Psoas muscle (tissue), 8 donors: ENCODE measurements around the gene SALL3. TPM values are rescaled to one million over a fixed set of nuclear protein-coding genes. Genes with fewer than 3 reads are reported as not detected.

Experiments used
- ATAC-seq, 4 donors: fragments of 200-7000 bp; cut with Tn5 transposase; one replicate each; pipeline ENCODE4 v1.9.1; 2020; ENCODE audit warnings: moderate library complexity in 3 of 4, mild to moderate bottlenecking in 2 of 4
- DNase-seq, 2 donors: peaks; one replicate each; pipeline ENCODE4 v3.0.0-alpha.2; 2020
- H3K27ac ChIP-seq: fragments of 200-600 bp; one replicate; pipeline ENCODE4 v1.8.0; 2022
- H3K27me3 ChIP-seq, 3 donors: fragments of 200-600 bp in 1 of 3; one replicate each; pipeline versions ENCODE4 v1.6.1 to v1.8.0; 2013 to 2022; ENCODE audit warnings: low read length in 2 of 3, mild to moderate bottlenecking in 2 of 3, moderate library complexity in 1 of 3; ENCODE audit not compliant: insufficient read depth in 3 of 3
- H3K36me3 ChIP-seq, 2 donors: fragments of 200-600 bp in 1 of 2; one replicate each; pipeline versions ENCODE4 v1.6.1 to v1.8.0; 2013 to 2022; ENCODE audit warnings: low read depth in 1 of 2, mild to moderate bottlenecking in 1 of 2, moderate library complexity in 1 of 2; ENCODE audit not compliant: insufficient read depth in 1 of 2
- H3K4me1 ChIP-seq: fragments of 200-600 bp; one replicate; pipeline ENCODE4 v1.8.0; 2022
- H3K4me3 ChIP-seq: fragments of 200-600 bp; one replicate; pipeline ENCODE4 v1.8.0; 2022; ENCODE audit warnings: mild to moderate bottlenecking
- H3K9me3 ChIP-seq: fragments of 200-600 bp; one replicate; pipeline ENCODE4 v1.8.0; 2022
- WGBS, 3 donors: extraction: QIAGEN DNeasy Blood & Tissue Kit; methylation state at CpG; one replicate each; pipeline versions ENCODE4 v1.1.6 to v1.1.7; 2013; 5-methylcytosine and 5-hydroxymethylcytosine counted together
- intact Hi-C, 2 donors: fragments of 100-400 bp; cut with DNase I; formaldehyde crosslinking; loops; one replicate each; pipeline versions ENCODE4 v1.11.0 to v1.14.2; 2022
- polyA plus RNA-seq, 3 donors: library from polyadenylated mRNA; stranded (reverse); fragments of 200-250 nt; gene quantifications; one replicate each; pipeline ENCODE4 v1.2.3, GENCODE V29; 2013
- total RNA-seq, 4 donors: library from RNA; stranded (reverse); fragmentation: NEBNext Ultra II Directional in 2 of 4; extraction: Animal tissue kit (Norgen Biotek cat#: 25700) in 2 of 4; gene quantifications; one replicate each; pipeline versions ENCODE4 v1.2.1 to v1.2.4, GENCODE V29; 2021 to 2023
- TF ChIP-seq, protein P1 (sequence below): fragments of 200-600 bp; IDR thresholded peaks from one replicate; pipeline ENCODE4 v1.8.0; 2022; ENCODE audit warnings: antibody characterized with exemption
- donor health status: healthy with polysubstance abuse.
- donor health status: DM: no; HTN: no; CAD: no; lungs with moderate emphysema.
- donor health status: Bipolar disorder and iron deficiency.
- donor health status: healthy.
- donor health status: DM: yes; HTN: yes; CAD: no.
- donor health status: DM: no; HTN: no; CAD: no.
- donor health status: DM: no; HTN: no; CAD: no.
- donor health status: DM: yes; HTN: yes; CAD: no.

The SALL3 gene
- total and polyA plus RNA-seq, 7 donors = 0.01 to 0.32 TPM; not detected in 5

DNA sequence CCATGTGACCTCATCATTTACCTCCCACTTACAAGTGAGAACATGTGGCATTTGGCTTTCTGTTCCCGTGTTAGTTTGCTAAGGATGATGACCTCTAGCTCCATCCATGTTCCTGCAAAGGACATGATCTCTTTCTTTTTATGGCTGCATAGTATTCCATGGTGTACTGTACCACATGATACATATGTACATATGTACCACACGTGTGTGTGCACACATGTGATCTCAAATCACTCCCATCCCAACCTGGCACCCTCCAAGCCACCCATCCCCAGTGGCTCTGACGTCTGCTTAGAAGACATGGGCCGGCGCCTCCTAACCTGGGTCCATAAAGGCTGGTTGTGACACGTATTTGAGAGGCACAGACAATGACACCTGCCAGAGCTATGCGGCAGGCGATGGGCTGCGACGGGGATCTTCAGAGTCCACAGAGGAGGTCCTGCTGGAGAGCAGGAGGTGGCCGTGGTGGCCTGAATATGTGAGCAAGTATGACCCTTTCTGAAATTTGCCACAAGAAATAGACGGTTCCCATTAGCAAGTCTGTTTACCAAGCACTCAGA lies 8.8 kb upstream of the SALL3 start:
- H3K4me3 ChIP-seq = no peak overlapping the region
- H3K9me3 ChIP-seq = no peaks in the 10 kb centered on the region
- WGBS, 3 donors = 84 to 87% (median 84%) methylated on average over 12 of the region's 12 CpGs
- intact Hi-C loops = no loop called here
- H3K36me3 ChIP-seq = no peaks in the 10 kb centered on the region
- ATAC-seq (no peak), DNase-seq (no peak)
- H3K27me3 ChIP-seq = peaks cover 7 to 83% (median 22%) of the 10 kb centered on the region in 3 donors
- no peak overlapping the region for H3K27ac ChIP-seq
- TF ChIP-seq, protein P1, sequence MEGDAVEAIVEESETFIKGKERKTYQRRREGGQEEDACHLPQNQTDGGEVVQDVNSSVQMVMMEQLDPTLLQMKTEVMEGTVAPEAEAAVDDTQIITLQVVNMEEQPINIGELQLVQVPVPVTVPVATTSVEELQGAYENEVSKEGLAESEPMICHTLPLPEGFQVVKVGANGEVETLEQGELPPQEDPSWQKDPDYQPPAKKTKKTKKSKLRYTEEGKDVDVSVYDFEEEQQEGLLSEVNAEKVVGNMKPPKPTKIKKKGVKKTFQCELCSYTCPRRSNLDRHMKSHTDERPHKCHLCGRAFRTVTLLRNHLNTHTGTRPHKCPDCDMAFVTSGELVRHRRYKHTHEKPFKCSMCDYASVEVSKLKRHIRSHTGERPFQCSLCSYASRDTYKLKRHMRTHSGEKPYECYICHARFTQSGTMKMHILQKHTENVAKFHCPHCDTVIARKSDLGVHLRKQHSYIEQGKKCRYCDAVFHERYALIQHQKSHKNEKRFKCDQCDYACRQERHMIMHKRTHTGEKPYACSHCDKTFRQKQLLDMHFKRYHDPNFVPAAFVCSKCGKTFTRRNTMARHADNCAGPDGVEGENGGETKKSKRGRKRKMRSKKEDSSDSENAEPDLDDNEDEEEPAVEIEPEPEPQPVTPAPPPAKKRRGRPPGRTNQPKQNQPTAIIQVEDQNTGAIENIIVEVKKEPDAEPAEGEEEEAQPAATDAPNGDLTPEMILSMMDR = no peak
- peaks cover 6% of the 10 kb centered on the region for H3K4me1 ChIP-seq

DNA sequence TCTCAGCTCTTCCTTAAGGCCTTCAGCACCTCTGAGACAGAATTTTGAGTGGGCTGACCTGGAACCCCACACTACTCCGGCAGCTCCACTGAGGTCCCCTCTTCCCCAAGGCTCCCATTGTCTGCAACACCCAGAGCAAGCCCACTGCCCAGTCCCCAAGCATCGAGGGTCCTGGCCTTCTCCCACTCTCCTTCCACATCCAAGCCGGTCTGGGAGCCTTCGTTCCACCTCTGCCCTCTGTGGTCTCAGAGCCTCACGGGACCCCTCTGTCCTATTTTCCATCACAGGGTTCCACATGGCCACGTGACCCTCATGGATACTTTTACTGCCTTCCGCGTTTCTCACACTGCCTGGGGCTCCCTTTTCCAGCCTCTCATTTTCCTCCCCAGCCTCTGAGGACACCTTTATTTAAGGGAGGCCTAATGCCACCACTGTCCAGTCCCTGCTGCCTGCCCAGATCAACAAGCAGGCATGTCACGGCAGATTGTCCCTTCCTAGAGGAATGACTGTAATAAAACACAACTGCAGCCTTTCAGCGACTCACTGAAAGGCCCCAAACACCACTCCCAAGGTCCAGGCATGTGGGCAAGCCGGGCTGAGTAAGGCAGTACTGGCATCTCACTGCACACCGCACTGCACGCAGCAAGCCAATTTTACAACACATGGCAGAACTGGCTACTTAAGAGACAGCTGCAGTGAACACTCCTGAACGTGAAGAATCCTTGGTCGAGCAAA lies 7.9 kb upstream of the SALL3 start:
- 57 to 63% (median 63%) methylated on average over 15 of the region's 15 CpGs for WGBS, 3 donors
- no peak overlapping the region for H3K27ac ChIP-seq
- intact Hi-C loops = no loop called here
- H3K27me3 ChIP-seq = peaks cover 7 to 83% (median 23%) of the 10 kb centered on the region in 3 donors
- DNase-seq = no peak
- no peak overlapping the region for H3K4me3 ChIP-seq
- H3K36me3 ChIP-seq = no peaks in the 10 kb centered on the region
- peaks cover 6% of the 10 kb centered on the region for H3K4me1 ChIP-seq
- no peaks in the 10 kb centered on the region for H3K9me3 ChIP-seq
- no peak for ATAC-seq
- TF ChIP-seq, protein P1 = no peak

DNA sequence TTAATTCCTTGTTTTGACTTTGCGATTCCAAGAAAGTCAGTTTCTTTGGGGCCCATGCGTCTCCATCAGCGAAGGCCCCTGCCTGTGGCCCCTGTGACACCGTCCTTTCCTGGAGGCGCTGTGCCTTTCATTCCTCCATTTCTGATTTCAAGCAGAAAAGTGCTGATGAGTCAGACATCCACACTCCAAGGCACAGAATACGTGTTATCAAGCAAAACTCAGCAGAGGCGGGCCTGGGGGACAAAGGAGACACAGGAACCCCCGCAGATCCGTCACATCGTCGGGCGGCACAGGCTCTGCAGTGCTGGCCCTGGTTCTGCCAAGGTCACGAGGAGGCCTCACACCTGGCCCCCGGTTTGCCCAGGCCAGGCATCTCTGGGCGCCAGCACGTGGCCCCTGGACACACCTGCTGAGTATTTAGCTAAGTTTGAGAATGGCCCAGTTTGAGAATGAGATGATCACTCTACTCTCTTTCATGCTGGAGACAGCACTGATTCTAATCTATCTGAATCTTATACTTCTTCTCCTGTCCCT lies 7.2 kb upstream of the SALL3 start:
- 65 to 69% (median 66%) methylated on average over 16 of the region's 16 CpGs for WGBS, 3 donors
- Histone ChIP-seq H3K9me3 (no peaks in the 10 kb centered on the region), H3K27me3 (peaks cover 7 to 83% (median 28%) of the 10 kb centered on the region in 3 donors), H3K27ac (no peak overlapping the region), H3K36me3 (no peaks in the 10 kb centered on the region), H3K4me3 (no peak overlapping the region), H3K4me1 (peaks cover 6% of the 10 kb centered on the region)
- intact Hi-C loops = no loop called here
- ATAC-seq = no peak
- no peak for DNase-seq
- TF ChIP-seq, protein P1 = no peak

- 4 to 5% (median 4%) methylated on average over 17 to 31 of the region's 31 CpGs for WGBS, 3 donors
- intact Hi-C loops = no loop called here
- Histone ChIP-seq H3K9me3 (no peaks in the 10 kb centered on the region), H3K4me3 (no peak overlapping the region), H3K27ac (no peak overlapping the region), H3K27me3 (peaks cover 10 to 83% (median 33%) of the 10 kb centered on the region in 3 donors), H3K36me3 (no peaks in the 10 kb centered on the region), H3K4me1 (peaks cover 6% of the 10 kb centered on the region)
- TF ChIP-seq, protein P1 = no peak
- no peak for ATAC-seq
- DNase-seq = no peak
Observed at GRCh38 chr18:78972930-78973331, 6.7 kb upstream of the SALL3 start.
